Keratinocyte (primary cell): ENCODE measurements around the gene SFMBT1. TPM values are rescaled to one million over a fixed set of nuclear protein-coding genes. Genes with fewer than 3 reads are reported as not detected.

Source experiments
- DNase-seq: peaks from one replicate; pipeline ENCODE4 v3.0.0-alpha.2; 2011; ENCODE audit warnings: low read depth, missing footprints, low spot score
- FAIRE-seq: peaks from 2 replicates; lab custom pipeline; 2011; peaks lifted over from hg19 to GRCh38; lab: Jason Lieb, UNC
- H2AFZ ChIP-seq: 2 replicates; pipeline ENCODE4 v1.6.0; 2012; ENCODE audit warnings: low read length, control low read depth, inconsistent platforms; ENCODE audit not compliant: control insufficient read depth
- H3K27ac ChIP-seq: 2 replicates; pipeline ENCODE4 v1.5.1; 2011; ENCODE audit warnings: low read length; ENCODE audit not compliant: control insufficient read depth, insufficient read depth
- H3K27me3 ChIP-seq: 3 replicates; pipeline ENCODE4 v1.6.0; 2011; ENCODE audit warnings: low read length; ENCODE audit not compliant: control insufficient read depth, insufficient read depth; ENCODE audit errors: extremely low read depth
- H3K36me3 ChIP-seq, 2 experiments: 2 replicates in 1 of 2; 3 replicates in 1 of 2; pipeline ENCODE4 v1.5.1; 2011; ENCODE audit warnings: low read length in 2 of 2, mild to moderate bottlenecking in 1 of 2; ENCODE audit not compliant: control insufficient read depth in 2 of 2, insufficient read depth in 2 of 2; ENCODE audit errors: extremely low read depth in 1 of 2
- H3K4me1 ChIP-seq: 3 replicates; pipeline ENCODE4 v1.5.1; 2011; ENCODE audit warnings: low read length; ENCODE audit not compliant: control insufficient read depth, insufficient read depth; ENCODE audit errors: extremely low read depth
- H3K4me2 ChIP-seq: 3 replicates; pipeline ENCODE4 v1.6.0; 2011; ENCODE audit warnings: low read depth, low read length; ENCODE audit not compliant: control insufficient read depth, insufficient read depth; ENCODE audit errors: extremely low read depth
- H3K4me3 ChIP-seq, 3 experiments: fragments of 200-600 bp in 1 of 3; sonication (generic) in 1 of 3; 2 replicates in 2 of 3; 3 replicates in 1 of 3; pipeline ENCODE4 v1.5.1; 2011 to 2016; ENCODE audit warnings: low read length in 3 of 3, mild to moderate bottlenecking in 3 of 3, control low read depth in 2 of 3, inconsistent platforms in 1 of 3, low read depth in 1 of 3, mixed read lengths in 1 of 3, mixed run types in 1 of 3, moderate library complexity in 1 of 3; ENCODE audit not compliant: control insufficient read depth in 2 of 3, insufficient read depth in 2 of 3; ENCODE audit errors: extremely low read depth in 1 of 3
- H3K79me2 ChIP-seq: 2 replicates; pipeline ENCODE4 v1.6.0; 2012; ENCODE audit warnings: low read length; ENCODE audit not compliant: control insufficient read depth, insufficient read depth
- H3K9ac ChIP-seq: 3 replicates; pipeline ENCODE4 v1.6.0; 2011; ENCODE audit warnings: low read length; ENCODE audit not compliant: control insufficient read depth, insufficient read depth; ENCODE audit errors: extremely low read depth
- H3K9me1 ChIP-seq: 3 replicates; pipeline ENCODE4 v1.6.0; 2011; ENCODE audit warnings: low read length; ENCODE audit not compliant: control insufficient read depth, insufficient read depth; ENCODE audit errors: extremely low read depth
- H3K9me3 ChIP-seq: 2 replicates; pipeline ENCODE4 v1.5.1; 2012; ENCODE audit warnings: low read depth, low read length; ENCODE audit not compliant: control insufficient read depth
- H4K20me1 ChIP-seq: 3 replicates; pipeline ENCODE4 v1.6.0; 2011; ENCODE audit warnings: low read length; ENCODE audit not compliant: control insufficient read depth, insufficient read depth; ENCODE audit errors: extremely low read depth
- EZH2 ChIP-seq: IDR thresholded peaks from one replicate; pipeline ENCODE4 v1.6.1; 2012; ENCODE audit warnings: inconsistent platforms, mild to moderate bottlenecking, low read length, moderate library complexity
- dilution Hi-C: fragments of 300-500 bp; cut with MboI; formaldehyde crosslinking; loops from one replicate; pipeline ENCODE4 v1.7.0; 2020; ENCODE audit warnings: low sequenced_read_pairs; ENCODE audit not compliant: extremely low pct_ligation_motif_present
- polyA plus RNA-seq, 5 experiments: library from polyadenylated mRNA; depleted of rRNA in 3 of 5; stranded (reverse) in 3 of 5; stranded (forward) in 1 of 5; unstranded in 1 of 5; fragments of >200 nt; gene quantifications; 1 replicate in 1 of 5; 2 replicates in 3 of 5; 3 replicates in 1 of 5; pipeline versions ENCODE4 v1.2.1 to v1.2.3, GENCODE V29; 2011 to 2012; ENCODE audit warnings: missing spikeins in 2 of 5, low read depth in 1 of 5, low replicate concordance in 1 of 5
- TF ChIP-seq, protein P1 (sequence below), 3 experiments: IDR thresholded peaks in 1 of 3; conservative IDR thresholded peaks in 1 of 3; optimal IDR thresholded peaks in 1 of 3; 2 replicates in 2 of 3; 3 replicates in 1 of 3; pipeline versions ENCODE3 to v1.5.1; 2011; ENCODE audit warnings: low read length in 3 of 3, mild to moderate bottlenecking in 3 of 3, moderate library complexity in 2 of 3, control low read depth in 1 of 3, inconsistent platforms in 1 of 3; ENCODE audit not compliant: insufficient read depth in 2 of 3; ENCODE audit errors: extremely low read depth in 1 of 3

SFMBT1 gene
- polyA plus RNA-seq, 1 donor (not counting 4 experiments of a cell fraction or from before 2014, with no cell fraction given): 4.1 TPM

DNA sequence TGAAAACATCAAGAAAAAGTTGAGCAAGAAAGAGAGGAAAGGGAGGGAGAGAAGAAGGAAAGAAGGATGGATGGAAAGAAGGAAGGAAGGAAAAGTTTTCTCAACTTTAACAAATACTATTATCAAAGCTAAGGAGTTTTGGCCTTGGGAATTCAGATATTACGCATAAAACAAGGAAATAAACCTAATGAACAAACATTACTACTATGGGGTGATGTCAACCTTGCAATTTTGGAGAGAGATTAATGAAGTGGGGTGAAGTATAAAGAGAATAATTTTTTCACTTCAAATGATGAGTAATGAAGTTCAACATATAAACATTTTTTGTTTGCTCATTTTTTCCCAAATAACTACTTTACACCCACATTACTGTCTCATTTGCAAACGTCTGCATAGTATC, 55.2 kb downstream of the SFMBT1 start:
- Histone ChIP-seq H2AFZ (no peak overlapping the region), H3K9me1 (no peaks in the 10 kb centered on the region), H3K4me2 (no peak overlapping the region), H3K4me3 (no peak overlapping the region), H3K9ac (no peak overlapping the region), H3K36me3 (no peaks in the 10 kb centered on the region), H3K79me2 (no peaks in the 10 kb centered on the region), H3K4me1 (no peaks in the 10 kb centered on the region), H3K27me3 (no peaks in the 10 kb centered on the region), H3K27ac (no peak overlapping the region), H3K9me3 (no peaks in the 10 kb centered on the region), H4K20me1 (no peaks in the 10 kb centered on the region)
- DNase-seq (no peak), FAIRE-seq (no peak)
- TF ChIP-seq, protein P1, sequence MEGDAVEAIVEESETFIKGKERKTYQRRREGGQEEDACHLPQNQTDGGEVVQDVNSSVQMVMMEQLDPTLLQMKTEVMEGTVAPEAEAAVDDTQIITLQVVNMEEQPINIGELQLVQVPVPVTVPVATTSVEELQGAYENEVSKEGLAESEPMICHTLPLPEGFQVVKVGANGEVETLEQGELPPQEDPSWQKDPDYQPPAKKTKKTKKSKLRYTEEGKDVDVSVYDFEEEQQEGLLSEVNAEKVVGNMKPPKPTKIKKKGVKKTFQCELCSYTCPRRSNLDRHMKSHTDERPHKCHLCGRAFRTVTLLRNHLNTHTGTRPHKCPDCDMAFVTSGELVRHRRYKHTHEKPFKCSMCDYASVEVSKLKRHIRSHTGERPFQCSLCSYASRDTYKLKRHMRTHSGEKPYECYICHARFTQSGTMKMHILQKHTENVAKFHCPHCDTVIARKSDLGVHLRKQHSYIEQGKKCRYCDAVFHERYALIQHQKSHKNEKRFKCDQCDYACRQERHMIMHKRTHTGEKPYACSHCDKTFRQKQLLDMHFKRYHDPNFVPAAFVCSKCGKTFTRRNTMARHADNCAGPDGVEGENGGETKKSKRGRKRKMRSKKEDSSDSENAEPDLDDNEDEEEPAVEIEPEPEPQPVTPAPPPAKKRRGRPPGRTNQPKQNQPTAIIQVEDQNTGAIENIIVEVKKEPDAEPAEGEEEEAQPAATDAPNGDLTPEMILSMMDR (optimal IDR thresholded peaks at IDR 0.05 in 1 of 3, IDR thresholded peaks at IDR 0.05 in 1 of 3, conservative IDR thresholded peaks at IDR 0.05 in 1 of 3; ENCODE audit: extremely low read depth in 1 of 3, insufficient read depth in 2 of 3, low read length in 3 of 3): no peak
- TF ChIP-seq EZH2: no peak
- dilution Hi-C loops: no loop called here

DNA sequence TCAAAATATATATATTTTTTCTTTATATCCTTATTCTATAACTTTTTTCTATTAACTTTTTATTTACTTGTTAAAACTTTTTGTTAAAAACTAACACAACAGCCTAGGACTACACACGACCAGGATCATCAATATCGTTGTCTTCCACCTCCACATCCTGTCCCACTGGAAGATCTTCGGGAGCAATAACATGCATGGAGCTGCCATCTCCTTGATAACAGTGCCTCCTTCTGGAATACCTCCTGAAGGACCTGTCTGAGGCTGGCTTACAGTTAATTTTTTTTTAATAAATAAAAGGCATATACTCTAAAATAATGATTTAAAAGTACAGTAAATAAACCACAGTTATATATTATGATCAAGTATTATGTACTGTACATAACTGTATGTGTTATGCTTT, 58.9 kb downstream of the SFMBT1 start:
- H3K27ac ChIP-seq: no peak overlapping the region
- H3K9ac ChIP-seq: no peak overlapping the region
- no peaks in the 10 kb centered on the region for H3K9me1 ChIP-seq
- no peak overlapping the region for H3K4me2 ChIP-seq
- H3K79me2 ChIP-seq: no peaks in the 10 kb centered on the region
- FAIRE-seq: no peak
- H4K20me1 ChIP-seq: no peaks in the 10 kb centered on the region
- no peaks in the 10 kb centered on the region for H3K4me1 ChIP-seq
- H3K9me3 ChIP-seq: no peaks in the 10 kb centered on the region
- no peak for TF ChIP-seq EZH2
- TF ChIP-seq, protein P1 (optimal IDR thresholded peaks at IDR 0.05 in 1 of 3, IDR thresholded peaks at IDR 0.05 in 1 of 3, conservative IDR thresholded peaks at IDR 0.05 in 1 of 3; ENCODE audit: extremely low read depth in 1 of 3, insufficient read depth in 2 of 3, low read length in 3 of 3): peak in 2 of 3 experiments; percentile 38
- H3K36me3 ChIP-seq: no peaks in the 10 kb centered on the region
- dilution Hi-C loops: no loop called here
- no peak overlapping the region for H3K4me3 ChIP-seq
- no peak overlapping the region for H2AFZ ChIP-seq
- H3K27me3 ChIP-seq: no peaks in the 10 kb centered on the region
- no peak for DNase-seq
